Kidney epithelial cell (primary cell): Measurements from ENCODE around the gene FAAH2. TPM values are rescaled to one million over a fixed set of nuclear protein-coding genes. Genes with fewer than 3 reads are reported as not detected.

Source experiments
- DNase-seq: peaks from one replicate; pipeline ENCODE4 v3.0.0-alpha.2; 2010; ENCODE audit warnings: low read depth
- H3K27me3 ChIP-seq: 2 replicates; pipeline ENCODE4 v1.6.0; 2011; ENCODE audit warnings: low read length; ENCODE audit not compliant: control insufficient read depth, insufficient read depth
- H3K36me3 ChIP-seq: 2 replicates; pipeline ENCODE4 v1.5.1; 2011; ENCODE audit warnings: low read length; ENCODE audit not compliant: control insufficient read depth, insufficient read depth
- H3K4me3 ChIP-seq: 2 replicates; pipeline ENCODE4 v1.5.1; 2011; ENCODE audit warnings: low read depth, mild to moderate bottlenecking, control low read depth, low read length
- total RNA-seq: library from RNA; depleted of rRNA; stranded (reverse); fragments of >200 nt; gene quantifications from 2 replicates; pipeline ENCODE4 v1.2.3, GENCODE V29; 2015
- TF ChIP-seq, protein P1 (sequence below): IDR thresholded peaks from 2 replicates; pipeline ENCODE4 v1.5.1; 2011; ENCODE audit warnings: mild to moderate bottlenecking, moderate library complexity, low read length, control low read depth, inconsistent platforms; ENCODE audit not compliant: insufficient read depth, poor library complexity, severe bottlenecking

The FAAH2 gene
- total RNA-seq, 1 donor from 2014 or later: 5.3 TPM

GRCh38 chrX:57451426-57452020 is 165.0 kb downstream of the FAAH2 start:
- DNase-seq: no peak
- TF ChIP-seq, protein P1, sequence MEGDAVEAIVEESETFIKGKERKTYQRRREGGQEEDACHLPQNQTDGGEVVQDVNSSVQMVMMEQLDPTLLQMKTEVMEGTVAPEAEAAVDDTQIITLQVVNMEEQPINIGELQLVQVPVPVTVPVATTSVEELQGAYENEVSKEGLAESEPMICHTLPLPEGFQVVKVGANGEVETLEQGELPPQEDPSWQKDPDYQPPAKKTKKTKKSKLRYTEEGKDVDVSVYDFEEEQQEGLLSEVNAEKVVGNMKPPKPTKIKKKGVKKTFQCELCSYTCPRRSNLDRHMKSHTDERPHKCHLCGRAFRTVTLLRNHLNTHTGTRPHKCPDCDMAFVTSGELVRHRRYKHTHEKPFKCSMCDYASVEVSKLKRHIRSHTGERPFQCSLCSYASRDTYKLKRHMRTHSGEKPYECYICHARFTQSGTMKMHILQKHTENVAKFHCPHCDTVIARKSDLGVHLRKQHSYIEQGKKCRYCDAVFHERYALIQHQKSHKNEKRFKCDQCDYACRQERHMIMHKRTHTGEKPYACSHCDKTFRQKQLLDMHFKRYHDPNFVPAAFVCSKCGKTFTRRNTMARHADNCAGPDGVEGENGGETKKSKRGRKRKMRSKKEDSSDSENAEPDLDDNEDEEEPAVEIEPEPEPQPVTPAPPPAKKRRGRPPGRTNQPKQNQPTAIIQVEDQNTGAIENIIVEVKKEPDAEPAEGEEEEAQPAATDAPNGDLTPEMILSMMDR: no peak
- Histone ChIP-seq H3K4me3 (no peak overlapping the region), H3K36me3 (no peaks in the 10 kb centered on the region), H3K27me3 (no peaks in the 10 kb centered on the region)

DNA sequence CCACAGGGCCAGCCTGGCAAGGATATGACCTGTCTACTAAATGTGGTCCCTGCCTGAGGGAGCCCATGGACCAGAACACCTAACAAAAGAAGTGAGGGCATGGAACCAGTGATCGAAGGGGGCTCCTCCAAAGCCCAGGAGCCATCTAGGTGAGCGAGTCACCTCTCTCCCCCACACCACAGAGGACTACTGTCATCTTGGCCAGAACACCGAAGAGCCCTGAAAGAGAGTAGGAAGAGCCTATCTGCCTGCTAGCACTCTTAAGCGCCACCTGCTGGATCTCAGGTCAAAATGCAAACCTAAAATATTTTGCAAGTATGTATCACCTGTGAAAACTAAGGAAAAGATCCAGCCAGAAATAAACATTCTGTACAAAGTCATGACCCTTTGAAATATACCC is 167.4 kb downstream of the FAAH2 start:
- no peak for DNase-seq
- no peaks in the 10 kb centered on the region for H3K36me3 ChIP-seq
- no peaks in the 10 kb centered on the region for H3K27me3 ChIP-seq
- H3K4me3 ChIP-seq: no peak overlapping the region
- TF ChIP-seq, protein P1: peak; percentile 53

- TF ChIP-seq, protein P1: no peak
- Histone ChIP-seq H3K27me3 (no peaks in the 10 kb centered on the region), H3K36me3 (no peaks in the 10 kb centered on the region), H3K4me3 (no peak overlapping the region)
- no peak for DNase-seq
Observed at GRCh38 chrX:57481514-57481913, 195.0 kb downstream of the FAAH2 start.

DNA sequence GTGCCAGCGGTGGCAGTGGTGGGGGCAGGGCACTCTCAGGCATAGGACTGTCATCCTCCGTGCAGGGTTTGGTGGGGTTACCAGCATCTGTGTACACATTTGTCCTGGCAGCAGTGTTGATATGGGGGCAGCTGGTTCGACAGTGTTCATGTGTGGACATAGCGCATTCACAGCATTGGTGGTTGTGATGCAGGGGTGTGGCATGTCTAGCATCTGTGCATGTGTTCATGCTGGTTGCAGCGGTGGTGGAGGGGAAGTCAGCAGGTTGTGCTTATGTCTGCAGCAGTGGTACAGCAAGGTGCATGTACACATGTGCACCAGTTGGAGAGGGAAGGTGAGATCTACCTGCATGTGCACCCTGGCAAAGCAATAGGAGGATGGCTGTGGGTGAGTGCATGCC is 230.0 kb downstream of the FAAH2 start:
- TF ChIP-seq, protein P1: no peak
- H3K4me3 ChIP-seq: no peak overlapping the region

DNA sequence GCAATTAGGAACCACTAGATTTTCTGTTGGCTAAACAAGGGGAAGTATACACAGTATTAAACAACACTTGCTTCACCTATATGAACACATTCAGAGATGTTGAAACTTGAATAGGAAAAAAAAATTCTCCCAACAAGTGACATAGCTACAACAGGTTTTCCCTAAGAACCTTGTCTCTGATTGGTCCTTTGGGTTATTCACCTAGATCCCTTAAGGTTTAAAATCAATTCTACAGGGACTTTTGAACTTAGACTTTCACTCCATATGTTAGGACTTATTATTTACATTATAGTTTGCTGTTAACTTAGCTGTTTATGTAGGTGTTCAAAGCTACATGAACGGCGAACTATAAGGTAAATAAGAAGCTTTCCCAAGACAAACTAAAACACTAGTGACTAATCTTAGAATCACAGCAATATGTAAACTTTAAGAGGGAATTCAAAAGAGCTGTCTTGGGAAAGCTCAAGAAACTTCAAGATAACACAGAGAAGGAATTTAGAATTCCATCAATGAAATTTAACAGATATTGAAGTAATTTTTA is 233.1 kb downstream of the FAAH2 start:
- DNase-seq: no peak
- TF ChIP-seq, protein P1: no peak
- Histone ChIP-seq H3K27me3 (no peaks in the 10 kb centered on the region), H3K36me3 (no peaks in the 10 kb centered on the region), H3K4me3 (no peak overlapping the region)

More for the DNA sequence above, 230.0 kb downstream of the FAAH2 start:
- Histone ChIP-seq H3K36me3 (no peaks in the 10 kb centered on the region), H3K27me3 (no peaks in the 10 kb centered on the region)
- DNase-seq: no peak
